ENCODE data around the gene ANKRD33B.

- TF ChIP-seq CTCF (IDR thresholded peaks at IDR 0.05) = no peak
- no peak for TF ChIP-seq POLR2AphosphoS5 (IDR thresholded peaks at IDR 0.05)
- no peak for TF ChIP-seq POLR2A (IDR thresholded peaks at IDR 0.05)
- TF ChIP-seq EP300 (IDR thresholded peaks at IDR 0.05) = no peak
Measured at GRCh38 chr5:10682801-10683525, 119.1 kb downstream of the ANKRD33B start.
